ENCODE data around the gene GRID1.

DNA sequence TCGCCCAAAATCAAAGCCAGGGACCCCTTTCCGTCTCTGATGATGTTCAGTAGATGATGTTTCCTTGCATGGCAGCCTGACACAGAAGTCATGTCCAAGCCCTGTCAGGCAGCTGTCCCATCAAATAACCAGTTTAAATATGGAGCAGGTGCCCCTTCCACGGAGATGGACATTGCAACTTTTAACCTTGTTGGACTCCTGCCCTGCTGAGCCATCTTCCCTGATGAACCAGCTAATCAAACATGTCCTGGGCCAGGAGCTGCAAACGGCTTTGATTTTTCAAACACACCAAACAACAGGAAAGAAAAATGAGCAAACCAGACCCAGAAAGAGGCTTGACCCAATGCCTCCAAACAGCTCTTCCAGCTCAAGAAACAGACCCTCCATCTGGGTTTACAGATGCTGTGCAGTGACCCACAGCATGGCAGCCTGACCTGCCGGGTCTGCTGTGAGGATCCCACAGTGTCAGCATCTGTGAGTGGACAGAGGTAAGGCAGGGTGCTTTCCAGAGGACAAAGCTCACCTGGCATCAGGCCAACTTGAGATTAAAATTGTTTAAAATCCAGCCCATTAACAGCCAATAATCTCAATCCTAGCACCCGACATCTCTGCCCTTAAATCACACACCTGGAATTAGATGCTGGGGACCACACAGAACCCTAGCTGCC lies 372.6 kb downstream of the GRID1 start:
- no peak for TF ChIP-seq POLR2A (IDR thresholded peaks at IDR 0.05)
- TF ChIP-seq, protein P1, sequence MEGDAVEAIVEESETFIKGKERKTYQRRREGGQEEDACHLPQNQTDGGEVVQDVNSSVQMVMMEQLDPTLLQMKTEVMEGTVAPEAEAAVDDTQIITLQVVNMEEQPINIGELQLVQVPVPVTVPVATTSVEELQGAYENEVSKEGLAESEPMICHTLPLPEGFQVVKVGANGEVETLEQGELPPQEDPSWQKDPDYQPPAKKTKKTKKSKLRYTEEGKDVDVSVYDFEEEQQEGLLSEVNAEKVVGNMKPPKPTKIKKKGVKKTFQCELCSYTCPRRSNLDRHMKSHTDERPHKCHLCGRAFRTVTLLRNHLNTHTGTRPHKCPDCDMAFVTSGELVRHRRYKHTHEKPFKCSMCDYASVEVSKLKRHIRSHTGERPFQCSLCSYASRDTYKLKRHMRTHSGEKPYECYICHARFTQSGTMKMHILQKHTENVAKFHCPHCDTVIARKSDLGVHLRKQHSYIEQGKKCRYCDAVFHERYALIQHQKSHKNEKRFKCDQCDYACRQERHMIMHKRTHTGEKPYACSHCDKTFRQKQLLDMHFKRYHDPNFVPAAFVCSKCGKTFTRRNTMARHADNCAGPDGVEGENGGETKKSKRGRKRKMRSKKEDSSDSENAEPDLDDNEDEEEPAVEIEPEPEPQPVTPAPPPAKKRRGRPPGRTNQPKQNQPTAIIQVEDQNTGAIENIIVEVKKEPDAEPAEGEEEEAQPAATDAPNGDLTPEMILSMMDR (IDR thresholded peaks at IDR 0.05) = no peak

Measured in thyroid gland (tissue), 4 donors.